Skeletal muscle satellite cell (primary cell): ENCODE results near the gene TBRG4.

Experiments used
- H3K27me3 ChIP-seq: 2 replicates; pipeline ENCODE4 v1.7.0; 2013; ENCODE audit warnings: low read length; ENCODE audit not compliant: control insufficient read depth, insufficient read depth
- H3K36me3 ChIP-seq: 2 replicates; pipeline ENCODE4 v1.7.0; 2013; ENCODE audit warnings: mild to moderate bottlenecking, control low read depth, low read length; ENCODE audit not compliant: insufficient read depth
- H3K4me1 ChIP-seq: 2 replicates; pipeline ENCODE4 v1.7.0; 2013; ENCODE audit warnings: low read length; ENCODE audit not compliant: control insufficient read depth, insufficient read depth
- H3K4me2 ChIP-seq: 2 replicates; pipeline ENCODE4 v1.7.0; 2013; ENCODE audit warnings: mild to moderate bottlenecking, low read length
- H3K4me3 ChIP-seq: 2 replicates; pipeline ENCODE4 v1.7.0; 2013; ENCODE audit warnings: low read length
- H3K9ac ChIP-seq: 2 replicates; pipeline ENCODE4 v1.7.0; 2013; ENCODE audit warnings: mild to moderate bottlenecking, low read depth, low read length, moderate library complexity
- H3K9me3 ChIP-seq: replicated peaks from 2 replicates; pipeline ENCODE4 v1.7.0; 2013; ENCODE audit warnings: mild to moderate bottlenecking, control low read depth, low read length

The TBRG4 gene

DNA sequence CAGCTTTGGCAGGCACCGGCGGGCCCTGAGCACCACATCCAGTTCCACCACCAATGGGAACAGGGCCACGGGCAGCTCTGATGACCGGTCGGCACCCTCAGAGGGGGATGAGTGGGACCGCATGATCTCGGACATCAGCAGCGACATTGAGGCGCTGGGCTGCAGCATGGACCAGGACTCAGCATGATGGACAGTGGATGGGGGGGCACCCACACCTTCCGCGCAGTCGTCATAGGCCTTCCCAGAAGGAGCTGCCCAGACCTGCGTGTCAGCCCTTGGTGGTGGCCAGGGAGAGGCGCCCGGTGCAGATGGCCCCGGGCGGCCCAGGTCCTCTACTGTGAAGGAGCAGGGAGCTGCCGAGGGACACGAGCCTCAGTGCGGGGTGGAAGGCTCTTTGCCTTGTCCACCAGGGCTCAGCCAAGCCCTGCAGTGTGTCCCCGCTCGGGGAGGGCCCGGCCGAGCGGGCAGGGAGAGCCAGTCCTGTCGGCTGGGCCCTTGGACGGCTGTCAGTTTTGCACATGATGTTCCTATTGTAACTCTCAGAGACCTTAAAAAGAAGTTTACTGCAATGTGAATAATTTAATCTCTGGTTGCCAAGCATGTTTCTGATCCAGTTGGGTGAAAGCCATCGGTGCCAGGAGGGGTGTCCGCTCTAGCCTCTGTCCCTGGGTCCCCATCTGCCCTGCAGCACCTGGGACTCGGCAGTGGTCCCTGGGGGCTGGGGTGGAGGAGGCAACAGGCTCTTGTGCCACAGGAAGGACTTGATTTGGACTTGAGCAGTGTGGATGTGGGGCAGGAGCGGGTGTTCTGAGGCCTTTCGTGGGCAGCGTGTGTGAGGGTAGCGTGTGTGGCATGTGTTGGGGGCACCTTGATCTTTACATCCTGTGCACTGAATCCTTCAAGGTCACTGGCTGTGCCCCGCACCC lies 35.4 kb downstream of the TBRG4 start:
- no peak overlapping the region for H3K4me2 ChIP-seq
- no peaks in the 10 kb centered on the region for H3K9me3 ChIP-seq
- H3K4me3 ChIP-seq: no peak overlapping the region
- H3K36me3 ChIP-seq: peaks cover 54% of the 10 kb centered on the region
- H3K9ac ChIP-seq: no peak overlapping the region
- no peaks in the 10 kb centered on the region for H3K4me1 ChIP-seq
- no peaks in the 10 kb centered on the region for H3K27me3 ChIP-seq

DNA sequence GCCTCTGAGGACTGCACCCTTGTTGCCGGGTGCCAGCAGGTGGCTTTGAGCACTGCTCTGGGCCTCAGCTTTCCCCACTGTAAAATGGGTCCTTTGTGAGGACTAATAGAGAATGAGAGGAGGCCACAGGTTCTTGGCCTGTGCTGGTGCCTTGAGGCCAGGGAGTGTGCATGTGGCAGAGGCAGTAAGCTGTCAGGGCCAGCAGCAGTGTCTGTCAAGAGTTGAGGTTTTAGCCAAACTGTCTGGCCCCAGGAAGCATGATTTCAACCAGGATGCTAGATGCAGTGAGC lies 36.2 kb downstream of the TBRG4 start:
- Histone ChIP-seq H3K9ac (no peak overlapping the region), H3K27me3 (no peaks in the 10 kb centered on the region), H3K4me2 (no peak overlapping the region), H3K9me3 (no peaks in the 10 kb centered on the region), H3K4me3 (no peak overlapping the region), H3K36me3 (peaks cover 59% of the 10 kb centered on the region), H3K4me1 (no peaks in the 10 kb centered on the region)

DNA sequence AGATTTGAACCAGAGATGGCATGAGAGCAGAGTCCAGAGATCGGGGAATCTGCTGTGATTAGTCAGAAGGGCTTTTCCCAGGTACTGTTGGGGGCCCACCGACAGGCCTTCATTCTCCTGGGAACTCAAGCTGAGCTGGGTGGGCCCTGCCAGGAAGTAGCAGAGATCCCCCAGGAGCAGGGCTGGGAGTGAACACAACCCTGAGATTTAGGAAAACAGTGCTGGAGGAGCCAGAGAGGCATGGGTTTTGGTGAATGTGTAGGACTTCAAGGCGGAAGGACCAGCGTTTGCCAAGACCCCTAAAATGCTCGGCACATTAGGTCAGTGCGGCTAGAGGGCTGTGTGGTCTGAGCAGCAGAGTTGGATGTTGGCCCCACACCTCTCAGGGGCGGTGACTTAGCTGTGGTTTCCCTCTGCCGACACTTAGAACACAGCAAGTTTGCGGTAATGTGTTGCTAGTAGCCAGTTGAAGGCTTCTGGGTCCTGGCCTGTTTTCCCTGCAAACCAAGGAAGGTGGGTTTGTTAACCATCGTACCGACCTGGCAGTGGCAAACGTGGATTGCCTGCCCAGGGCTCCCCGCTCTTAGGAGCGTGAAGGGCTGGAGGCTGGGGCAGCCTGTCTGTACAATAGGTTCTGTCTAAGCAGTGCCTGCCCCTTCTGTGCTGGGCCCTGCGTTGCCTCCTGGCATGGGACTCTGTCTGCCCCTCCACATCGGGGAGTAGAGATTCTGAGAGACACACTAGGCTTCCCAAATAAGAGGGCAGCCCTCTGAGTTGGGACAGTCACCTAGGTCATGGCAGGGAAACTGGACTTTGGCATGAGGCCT lies 36.8 kb downstream of the TBRG4 start:
- Histone ChIP-seq H3K4me1 (no peaks in the 10 kb centered on the region), H3K36me3 (peaks cover 63% of the 10 kb centered on the region), H3K9me3 (no peaks in the 10 kb centered on the region), H3K27me3 (no peaks in the 10 kb centered on the region), H3K4me3 (no peak overlapping the region), H3K9ac (no peak overlapping the region), H3K4me2 (no peak overlapping the region)

DNA sequence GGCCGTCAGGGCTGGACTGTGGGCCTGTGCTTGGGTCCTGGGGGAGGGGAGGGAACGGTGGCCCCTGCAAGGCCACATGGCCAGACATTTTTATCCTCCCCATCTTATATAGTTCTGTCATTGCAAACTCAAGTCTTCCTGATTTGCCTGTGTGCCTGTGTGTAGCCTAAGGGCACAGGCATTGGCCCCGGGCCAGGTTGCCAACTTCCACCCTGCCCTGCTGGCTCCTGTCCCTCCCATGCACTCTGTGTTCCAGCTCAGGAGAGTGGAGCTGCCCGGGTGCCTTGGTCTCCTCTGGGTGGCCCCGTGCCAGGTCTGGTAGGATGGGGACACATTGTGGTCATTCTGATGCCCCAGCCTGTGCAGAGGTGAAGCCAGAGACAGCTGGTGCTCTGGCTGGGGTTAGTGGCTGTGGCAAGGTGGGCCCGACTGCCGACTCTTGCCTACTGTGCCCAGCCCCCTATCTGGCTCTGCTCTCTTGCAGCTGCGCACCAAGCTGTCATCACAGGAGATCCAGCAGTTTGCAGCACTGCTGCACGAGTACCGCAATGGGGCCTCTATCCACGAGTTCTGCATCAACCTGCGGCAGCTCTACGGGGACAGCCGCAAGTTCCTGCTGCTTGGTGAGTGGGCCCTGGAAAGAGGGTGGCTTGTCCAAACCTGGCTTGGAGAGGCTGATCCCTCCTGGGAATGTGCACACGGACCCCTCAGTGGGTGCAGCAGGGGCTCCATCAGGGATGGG lies 37.5 kb downstream of the TBRG4 start:
- Histone ChIP-seq H3K27me3 (no peaks in the 10 kb centered on the region), H3K36me3 (peaks cover 71% of the 10 kb centered on the region)

DNA sequence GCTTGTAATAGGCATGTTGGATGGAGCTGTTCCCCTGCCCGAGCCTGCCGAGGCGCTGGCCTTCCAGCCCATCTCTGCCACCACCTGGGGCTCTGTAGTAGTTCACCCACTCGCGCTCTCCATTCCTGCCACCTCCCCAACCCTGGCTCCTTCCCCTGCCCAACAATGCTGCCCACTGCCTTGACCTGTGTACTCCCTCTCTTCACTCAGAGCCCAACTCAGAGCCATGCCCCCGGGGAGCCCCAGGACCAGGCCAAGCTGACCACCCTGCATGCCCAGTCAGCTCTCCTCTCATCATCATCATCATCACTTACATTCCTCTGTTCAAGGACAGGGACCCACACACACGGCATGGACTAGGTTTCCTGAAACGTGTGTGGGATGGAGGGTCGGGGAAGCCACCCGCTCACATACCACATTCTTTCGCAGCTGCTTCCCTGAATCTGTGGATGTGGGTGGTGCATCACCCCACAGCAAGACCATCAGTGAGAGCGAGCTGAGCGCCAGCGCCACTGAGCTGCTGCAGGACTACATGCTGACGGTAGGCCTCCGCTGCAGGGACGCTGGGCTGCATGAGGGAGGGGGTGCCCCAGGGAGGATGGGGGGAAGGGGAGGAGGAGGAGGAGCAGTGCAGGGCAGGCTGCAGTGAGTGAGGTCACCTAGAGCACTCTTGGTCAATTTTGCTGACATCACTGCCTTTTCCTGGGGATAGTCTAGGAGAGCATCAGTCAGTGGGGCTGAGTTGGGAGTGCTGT lies 38.3 kb downstream of the TBRG4 start:
- no peaks in the 10 kb centered on the region for H3K9me3 ChIP-seq
- H3K4me1 ChIP-seq: no peaks in the 10 kb centered on the region
- H3K4me2 ChIP-seq: no peak overlapping the region
- no peak overlapping the region for H3K9ac ChIP-seq
- H3K27me3 ChIP-seq: no peaks in the 10 kb centered on the region
- H3K36me3 ChIP-seq: peaks cover 78% of the 10 kb centered on the region
- H3K4me3 ChIP-seq: no peak overlapping the region

More for the DNA sequence above, 37.5 kb downstream of the TBRG4 start:
- H3K9me3 ChIP-seq: no peaks in the 10 kb centered on the region
- no peak overlapping the region for H3K9ac ChIP-seq
- H3K4me2 ChIP-seq: no peak overlapping the region
- H3K4me1 ChIP-seq: no peaks in the 10 kb centered on the region
- no peak overlapping the region for H3K4me3 ChIP-seq

DNA sequence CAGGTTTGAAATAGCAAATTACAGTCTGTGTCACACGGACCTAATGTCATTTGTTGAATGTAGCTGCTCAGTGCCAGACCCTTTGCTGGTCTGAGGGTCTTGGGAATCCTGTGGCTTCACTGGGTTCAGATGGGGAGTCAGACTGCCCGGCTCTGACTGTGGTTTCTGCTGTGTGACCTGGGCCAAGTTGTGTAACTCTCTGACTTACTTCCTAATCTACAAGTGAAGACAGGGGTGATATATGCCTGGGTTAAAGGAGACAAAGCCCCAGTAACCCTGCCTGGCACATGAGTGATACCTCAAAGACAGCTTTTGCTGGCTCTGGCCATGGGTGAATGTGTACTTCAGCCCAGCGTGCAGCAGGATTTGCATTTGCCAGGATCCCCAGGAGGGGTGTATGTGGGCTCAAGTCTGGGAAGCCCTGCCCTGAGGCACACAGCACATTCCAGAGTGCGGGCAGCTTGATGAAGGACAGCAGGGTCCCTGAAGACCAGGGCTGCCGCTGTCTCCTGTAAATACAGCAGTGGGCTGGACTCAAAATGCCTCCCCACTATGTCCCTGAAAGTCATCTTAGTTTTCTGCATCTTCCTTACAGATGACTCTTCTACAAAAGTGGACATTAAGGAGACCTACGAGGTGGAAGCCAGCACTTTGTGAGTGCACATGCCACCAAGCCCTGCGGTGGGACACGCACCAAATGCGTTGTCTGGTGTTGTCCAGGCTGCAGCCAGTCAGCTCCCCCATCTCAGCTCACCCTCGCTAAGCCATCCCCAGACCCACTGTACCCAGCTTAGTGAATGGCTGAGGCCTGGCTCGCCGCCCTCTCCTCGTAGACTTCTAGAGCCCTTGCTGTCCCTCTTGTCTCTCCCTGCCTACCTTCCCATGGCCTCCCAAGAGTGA lies 39.1 kb downstream of the TBRG4 start:
- Histone ChIP-seq H3K27me3 (no peaks in the 10 kb centered on the region), H3K9me3 (no peaks in the 10 kb centered on the region), H3K4me2 (no peak overlapping the region), H3K4me1 (no peaks in the 10 kb centered on the region), H3K9ac (no peak overlapping the region), H3K36me3 (peaks cover 76% of the 10 kb centered on the region), H3K4me3 (no peak overlapping the region)

DNA sequence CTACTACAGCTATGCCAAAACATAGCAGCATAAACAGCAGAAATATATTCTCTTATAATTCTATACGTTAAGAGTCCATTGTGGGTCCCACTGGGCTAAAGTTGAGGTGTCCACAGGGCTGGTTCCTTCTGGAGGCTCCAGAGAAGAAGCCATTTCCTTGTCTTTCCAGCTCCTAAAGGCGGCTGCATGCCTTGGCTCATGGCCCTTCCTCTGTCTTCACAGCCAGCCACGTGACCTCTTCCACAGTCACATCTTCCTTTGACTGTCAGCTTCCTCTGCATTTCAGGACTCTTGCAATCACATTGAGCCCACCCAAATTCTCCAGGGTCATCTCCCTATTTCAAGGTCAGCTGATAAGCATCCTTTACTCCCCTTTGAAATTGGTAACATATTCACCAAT lies 40.0 kb downstream of the TBRG4 start:
- H3K4me2 ChIP-seq: no peak overlapping the region
- no peaks in the 10 kb centered on the region for H3K27me3 ChIP-seq
- no peaks in the 10 kb centered on the region for H3K9me3 ChIP-seq
- H3K36me3 ChIP-seq: peaks cover 71% of the 10 kb centered on the region
- no peak overlapping the region for H3K9ac ChIP-seq
- no peaks in the 10 kb centered on the region for H3K4me1 ChIP-seq
- no peak overlapping the region for H3K4me3 ChIP-seq

DNA sequence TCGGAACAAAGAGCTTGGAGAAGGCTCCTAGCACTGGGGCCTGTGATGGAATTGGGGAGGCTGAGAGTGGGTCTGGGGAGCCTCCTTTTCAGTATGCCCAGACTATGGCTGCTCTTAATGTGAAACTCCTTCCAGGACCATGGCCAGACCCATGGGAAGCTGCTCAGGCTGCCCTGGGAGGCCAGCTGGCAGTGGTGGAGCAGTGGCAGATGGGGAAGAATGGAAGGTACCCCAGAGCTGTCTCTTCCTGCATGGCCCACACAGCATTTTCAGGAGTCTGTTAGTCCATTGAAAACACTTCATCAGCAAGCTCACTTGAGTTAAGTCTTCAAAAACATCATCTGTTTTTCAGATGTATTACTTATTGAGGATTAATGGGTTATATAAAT lies 41.2 kb downstream of the TBRG4 start:
- Histone ChIP-seq H3K36me3 (peaks cover 66% of the 10 kb centered on the region), H3K4me1 (no peaks in the 10 kb centered on the region), H3K9ac (no peak overlapping the region), H3K4me2 (no peak overlapping the region), H3K9me3 (no peaks in the 10 kb centered on the region), H3K27me3 (no peaks in the 10 kb centered on the region), H3K4me3 (no peak overlapping the region)

DNA sequence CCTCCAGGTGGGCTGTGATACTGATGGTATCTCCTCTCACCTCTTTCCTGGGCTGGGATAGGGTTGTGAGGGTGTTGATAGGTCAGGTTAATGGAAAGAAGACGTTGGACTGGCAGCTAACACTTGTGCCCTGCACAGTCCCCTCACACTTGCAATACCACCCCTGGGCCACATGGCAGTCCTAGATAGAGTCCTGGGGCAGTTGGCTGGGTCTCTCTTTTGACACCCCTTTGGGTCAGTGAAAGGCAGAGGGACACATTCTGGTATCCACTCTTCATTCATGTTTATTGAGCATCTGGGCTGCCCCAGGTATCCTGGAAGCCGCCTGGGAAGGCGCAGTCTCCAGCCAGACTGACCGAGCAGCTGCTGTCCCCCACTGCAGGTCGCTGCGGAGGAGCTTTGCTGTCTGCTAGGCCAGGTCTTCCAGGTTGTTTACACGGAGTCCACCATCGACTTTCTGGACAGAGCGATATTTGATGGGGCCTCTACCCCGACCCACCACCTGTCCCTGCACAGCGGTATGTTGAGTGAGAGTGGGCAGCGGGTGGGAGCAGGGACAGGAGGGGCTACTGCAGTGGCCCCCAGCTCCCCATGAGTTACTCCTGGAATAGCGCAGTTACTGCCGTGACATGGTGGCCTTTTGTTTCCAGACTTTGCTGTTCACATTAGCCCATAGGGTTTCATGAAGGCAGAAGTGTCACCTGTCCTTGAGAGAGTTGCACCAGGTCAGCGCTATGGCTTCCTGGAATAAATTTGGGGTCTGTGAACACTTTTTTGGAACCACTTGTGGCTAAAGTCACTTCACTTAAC lies 41.8 kb downstream of the TBRG4 start:
- Histone ChIP-seq H3K4me3 (no peak overlapping the region), H3K36me3 (peaks cover 64% of the 10 kb centered on the region), H3K9me3 (no peaks in the 10 kb centered on the region), H3K4me2 (no peak overlapping the region), H3K4me1 (no peaks in the 10 kb centered on the region), H3K27me3 (no peaks in the 10 kb centered on the region), H3K9ac (no peak overlapping the region)
